ENCODE data around the gene TBCD. TPM values are rescaled to one million over a fixed set of nuclear protein-coding genes. Genes with fewer than 3 reads are reported as not detected.
A peak's percentile ranks its signal among the peaks of the same experiment; 100 is the strongest.

TBCD gene
- total RNA-seq, 1 experiment from 2014 or later = 29.6 TPM

GRCh38 chr17:82748756-82749155 is 3.1 kb upstream of the TBCD start:
- TF ChIP-seq EZH2phosphoT487 (IDR thresholded peaks at IDR 0.05; ENCODE audit: borderline replicate concordance, low read length) (no peak), EZH2 (IDR thresholded peaks at IDR 0.05; ENCODE audit: low read length, unreplicated experiment) (no peak), CTCF (conservative IDR thresholded peaks at IDR 0.05; ENCODE audit: low read depth, low read length) (no peak)
- intact Hi-C loops (cut with micrococcal nuclease) = no loop called here

GRCh38 chr17:82750241-82750908 is 1.5 kb upstream of the TBCD start:
- BruUV-seq (replicated peaks) = no TSS peak
- Histone ChIP-seq H4K20me1 (ENCODE audit: low read length) (peaks cover 11% of the 10 kb centered on the region; the same call in 1 of the 2 replicates), H3K9me2 (replicated peaks; ENCODE audit: low read length) (no peaks in the 10 kb centered on the region), H3K9ac (ENCODE audit: low read length) (no peak overlapping the region), H3K27ac (ENCODE audit: low read length) (no peak overlapping the region), H3K4me1 (ENCODE audit: insufficient read depth, low read length) (peaks cover 4% of the 10 kb centered on the region; the same call in 1 of the 2 replicates), H2AFZ (ENCODE audit: low read length) (no peak overlapping the region), H3K36me3 (ENCODE audit: low read depth, low read length) (no peaks in the 10 kb centered on the region), H3K27me3 (ENCODE audit: low read length) (no peaks in the 10 kb centered on the region), H3K4me2 (ENCODE audit: low read length) (no peak overlapping the region), H3K79me2 (ENCODE audit: low read length) (peaks cover 31% of the 10 kb centered on the region), H3K9me3 (ENCODE audit: low read length) (no peaks in the 10 kb centered on the region), H3K4me3 (ENCODE audit: low read length) (no peak overlapping the region), H3F3A (ENCODE audit: low read length, unreplicated experiment) (no peaks in the 10 kb centered on the region)
- ATAC-seq = no peak
- CTCF ChIA-PET = no interaction called here
- intact Hi-C loops (cut with micrococcal nuclease) = no loop called here
- DNase-seq = no peak
- TF ChIP-seq EZH2phosphoT487 (IDR thresholded peaks at IDR 0.05; ENCODE audit: borderline replicate concordance, low read length) (no peak), EZH2 (IDR thresholded peaks at IDR 0.05; ENCODE audit: low read length, unreplicated experiment) (no peak), CTCF (conservative IDR thresholded peaks at IDR 0.05; ENCODE audit: low read depth, low read length) (no peak)
- POLR2A ChIA-PET (ENCODE audit: unreplicated experiment) = no interaction called here

More at GRCh38 chr17:82748756-82749155, 3.1 kb upstream of the TBCD start:
- Histone ChIP-seq H2AFZ (ENCODE audit: low read length) (no peak overlapping the region), H3K4me1 (ENCODE audit: insufficient read depth, low read length) (peaks cover 4% of the 10 kb centered on the region; the same call in 1 of the 2 replicates), H3K9ac (ENCODE audit: low read length) (no peak overlapping the region), H3K4me2 (ENCODE audit: low read length) (no peak overlapping the region), H3K27me3 (ENCODE audit: low read length) (no peaks in the 10 kb centered on the region), H3F3A (ENCODE audit: low read length, unreplicated experiment) (no peaks in the 10 kb centered on the region), H3K27ac (ENCODE audit: low read length) (no peak overlapping the region), H3K4me3 (ENCODE audit: low read length) (no peak overlapping the region), H3K9me3 (ENCODE audit: low read length) (no peaks in the 10 kb centered on the region), H3K36me3 (ENCODE audit: low read depth, low read length) (no peaks in the 10 kb centered on the region), H3K79me2 (ENCODE audit: low read length) (peaks cover 14% of the 10 kb centered on the region), H4K20me1 (ENCODE audit: low read length) (no peaks in the 10 kb centered on the region), H3K9me2 (replicated peaks; ENCODE audit: low read length) (no peaks in the 10 kb centered on the region)
- POLR2A ChIA-PET (ENCODE audit: unreplicated experiment) = no interaction called here
- no TSS peak for BruUV-seq (replicated peaks)
- CTCF ChIA-PET = no interaction called here
- DNase-seq (no peak), ATAC-seq (no peak)

GRCh38 chr17:82751171-82751570 is 694 bp upstream of the TBCD start:
- Histone ChIP-seq H3K27ac (ENCODE audit: low read length) (no peak overlapping the region; the same call in 1 of the 2 replicates), H3K79me2 (ENCODE audit: low read length) (peaks cover 36% of the 10 kb centered on the region), H3K9ac (ENCODE audit: low read length) (peak overlapping the region; percentile 77), H3F3A (ENCODE audit: low read length, unreplicated experiment) (no peaks in the 10 kb centered on the region), H3K9me3 (ENCODE audit: low read length) (no peaks in the 10 kb centered on the region), H2AFZ (ENCODE audit: low read length) (peak overlapping the region; percentile 86), H3K9me2 (replicated peaks; ENCODE audit: low read length) (no peaks in the 10 kb centered on the region), H3K4me1 (ENCODE audit: insufficient read depth, low read length) (peaks cover 4% of the 10 kb centered on the region; the same call in 1 of the 2 replicates), H3K27me3 (ENCODE audit: low read length) (no peaks in the 10 kb centered on the region), H3K4me2 (ENCODE audit: low read length) (peak overlapping the region; percentile 93), H3K36me3 (ENCODE audit: low read depth, low read length) (no peaks in the 10 kb centered on the region), H3K4me3 (ENCODE audit: low read length) (peak overlapping the region; percentile 67), H4K20me1 (ENCODE audit: low read length) (peaks cover 11% of the 10 kb centered on the region; the same call in 1 of the 2 replicates)
- intact Hi-C loops (cut with micrococcal nuclease) = no loop called here
- TF ChIP-seq EZH2 (IDR thresholded peaks at IDR 0.05; ENCODE audit: low read length, unreplicated experiment) (no peak), EZH2phosphoT487 (IDR thresholded peaks at IDR 0.05; ENCODE audit: borderline replicate concordance, low read length) (no peak), CTCF (conservative IDR thresholded peaks at IDR 0.05; ENCODE audit: low read depth, low read length) (no peak)
- ChIA-PET POLR2A (ENCODE audit: unreplicated experiment) (no interaction called here), CTCF (no interaction called here)
- ATAC-seq (peak; percentile 11), DNase-seq (no peak)
- BruUV-seq (replicated peaks) = no TSS peak
